NB4 (cell line): ENCODE results near the gene DUSP14.

ENCODE experiments used
- DNase-seq: peaks from one replicate; pipeline ENCODE4 v3.0.0; 2010; ENCODE audit warnings: low read depth
- H3K4me3 ChIP-seq: one replicate; pipeline ENCODE4 v1.5.1; 2011; ENCODE audit warnings: mild to moderate bottlenecking, low read depth, low read length, moderate library complexity
- MYC ChIP-seq: IDR thresholded peaks from 2 replicates; pipeline ENCODE4 v1.6.1; 2011; ENCODE audit warnings: low read depth, low read length
- POLR2A ChIP-seq: IDR thresholded peaks from 2 replicates; pipeline ENCODE4 v1.6.1; 2011; ENCODE audit warnings: mild to moderate bottlenecking; ENCODE audit not compliant: insufficient read length; ENCODE audit errors: extremely low read depth
- TF ChIP-seq, protein P1 (sequence below): IDR thresholded peaks from one replicate; pipeline ENCODE4 v1.5.1; 2012; ENCODE audit warnings: low read depth, low read length
- TF ChIP-seq, protein P2 (sequence below): IDR thresholded peaks from 2 replicates; pipeline ENCODE4 v1.6.1; 2011; ENCODE audit warnings: low read depth, low read length

The DUSP14 gene

DNA sequence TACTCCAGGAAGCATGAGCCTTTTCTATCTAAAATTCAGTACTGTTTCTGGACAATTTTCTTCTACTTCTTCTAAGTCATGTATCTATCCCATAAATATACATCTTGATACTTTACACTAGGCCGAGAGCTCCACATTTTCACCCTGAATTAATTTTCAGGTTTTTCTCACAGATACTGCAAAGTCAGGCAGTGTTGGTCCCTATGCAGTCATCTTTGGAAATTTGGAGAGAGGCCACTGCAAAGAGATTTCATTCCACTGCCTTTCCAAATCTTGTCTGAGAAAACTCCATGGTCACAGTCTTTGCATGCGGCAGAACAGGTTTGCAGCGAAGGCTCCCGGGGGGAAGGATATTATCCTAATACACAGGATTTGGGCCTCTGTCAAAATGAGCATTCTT lies 28.2 kb downstream of the DUSP14 start:
- no peak for TF ChIP-seq POLR2A
- TF ChIP-seq, protein P1, sequence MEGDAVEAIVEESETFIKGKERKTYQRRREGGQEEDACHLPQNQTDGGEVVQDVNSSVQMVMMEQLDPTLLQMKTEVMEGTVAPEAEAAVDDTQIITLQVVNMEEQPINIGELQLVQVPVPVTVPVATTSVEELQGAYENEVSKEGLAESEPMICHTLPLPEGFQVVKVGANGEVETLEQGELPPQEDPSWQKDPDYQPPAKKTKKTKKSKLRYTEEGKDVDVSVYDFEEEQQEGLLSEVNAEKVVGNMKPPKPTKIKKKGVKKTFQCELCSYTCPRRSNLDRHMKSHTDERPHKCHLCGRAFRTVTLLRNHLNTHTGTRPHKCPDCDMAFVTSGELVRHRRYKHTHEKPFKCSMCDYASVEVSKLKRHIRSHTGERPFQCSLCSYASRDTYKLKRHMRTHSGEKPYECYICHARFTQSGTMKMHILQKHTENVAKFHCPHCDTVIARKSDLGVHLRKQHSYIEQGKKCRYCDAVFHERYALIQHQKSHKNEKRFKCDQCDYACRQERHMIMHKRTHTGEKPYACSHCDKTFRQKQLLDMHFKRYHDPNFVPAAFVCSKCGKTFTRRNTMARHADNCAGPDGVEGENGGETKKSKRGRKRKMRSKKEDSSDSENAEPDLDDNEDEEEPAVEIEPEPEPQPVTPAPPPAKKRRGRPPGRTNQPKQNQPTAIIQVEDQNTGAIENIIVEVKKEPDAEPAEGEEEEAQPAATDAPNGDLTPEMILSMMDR: no peak
- no peak for TF ChIP-seq MYC
- TF ChIP-seq, protein P2, sequence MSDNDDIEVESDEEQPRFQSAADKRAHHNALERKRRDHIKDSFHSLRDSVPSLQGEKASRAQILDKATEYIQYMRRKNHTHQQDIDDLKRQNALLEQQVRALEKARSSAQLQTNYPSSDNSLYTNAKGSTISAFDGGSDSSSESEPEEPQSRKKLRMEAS: no peak
- no peak overlapping the region for H3K4me3 ChIP-seq
- DNase-seq: no peak

DNA sequence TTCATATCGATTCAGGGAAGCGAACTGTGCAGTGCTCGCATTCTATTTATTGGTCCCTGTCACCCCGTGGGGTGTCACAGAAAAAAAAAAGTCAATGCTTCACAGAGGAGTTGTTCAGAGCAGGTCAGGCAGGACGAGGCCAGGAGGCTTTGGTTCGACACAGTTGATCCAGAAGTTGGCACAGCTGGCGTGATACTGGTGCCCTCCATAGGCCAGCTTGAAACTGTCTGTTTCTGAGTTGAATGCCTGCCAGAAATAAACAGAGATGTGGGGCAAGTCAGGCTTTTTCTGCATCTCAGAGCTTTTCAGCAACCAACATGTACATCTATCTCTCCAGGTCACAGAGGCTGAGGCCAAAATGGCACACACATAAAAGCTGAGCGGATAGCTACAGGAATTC lies 29.1 kb downstream of the DUSP14 start:
- H3K4me3 ChIP-seq: no peak overlapping the region
- TF ChIP-seq, protein P2: no peak
- TF ChIP-seq MYC: no peak
- no peak for DNase-seq

DNA sequence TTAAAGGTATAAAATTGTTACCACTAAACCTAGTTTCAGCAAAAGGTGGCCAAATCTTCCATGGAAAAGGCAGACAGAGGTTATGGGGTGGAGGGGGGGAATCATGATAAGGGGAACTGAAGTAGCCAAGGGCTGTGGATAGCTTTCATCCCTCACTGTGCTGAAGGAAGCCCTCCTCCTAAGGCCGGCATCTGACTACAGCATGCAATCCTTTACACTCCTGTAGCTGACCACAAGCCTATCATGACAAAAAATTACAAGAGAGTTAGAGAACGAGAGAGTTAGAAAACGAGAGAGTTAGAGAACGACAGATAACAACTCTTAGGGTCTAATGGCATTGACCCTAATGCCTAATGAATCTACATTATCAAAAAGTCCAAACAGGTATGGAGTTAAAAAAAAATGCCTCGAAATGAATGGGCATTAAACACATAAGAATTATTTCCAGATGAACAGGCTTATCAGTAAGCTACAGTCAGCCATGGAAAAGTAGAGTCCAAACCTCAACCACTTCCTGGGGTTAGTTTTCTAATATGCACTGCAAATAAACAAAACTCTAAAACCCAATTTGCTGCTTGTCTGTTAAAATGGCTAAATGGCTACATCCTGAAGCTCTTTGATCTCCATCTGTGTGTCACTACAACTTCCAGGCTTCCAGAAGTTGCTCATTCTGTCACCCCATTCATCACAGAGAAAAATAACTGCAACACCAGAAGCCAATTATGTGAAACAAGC lies 29.7 kb downstream of the DUSP14 start:
- TF ChIP-seq, protein P2: no peak
- no peak for TF ChIP-seq MYC
- TF ChIP-seq, protein P1: no peak
- no peak for TF ChIP-seq POLR2A
- DNase-seq: no peak
- H3K4me3 ChIP-seq: no peak overlapping the region

DNA sequence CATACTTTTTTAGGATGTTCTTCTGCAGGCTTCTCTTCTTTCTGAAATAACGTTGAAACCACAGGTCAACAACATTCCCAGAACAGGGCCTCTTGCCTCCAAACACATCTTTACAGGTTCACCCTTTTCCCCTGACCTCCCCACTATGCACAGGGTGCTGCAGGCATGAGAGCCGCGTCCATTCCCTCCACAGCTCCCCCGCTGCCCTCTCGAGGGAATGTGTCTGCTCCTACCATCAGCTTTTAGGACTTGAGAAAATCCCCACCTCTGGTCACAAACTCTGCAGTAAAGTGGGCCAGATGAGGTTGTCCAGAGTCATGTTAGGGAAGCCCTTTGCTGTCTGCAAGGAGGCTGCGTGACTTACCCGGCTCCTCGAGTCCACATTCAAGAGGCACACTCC lies 30.5 kb downstream of the DUSP14 start:
- DNase-seq: no peak
- no peak overlapping the region for H3K4me3 ChIP-seq
- TF ChIP-seq, protein P2: no peak
- TF ChIP-seq MYC: no peak

DNA sequence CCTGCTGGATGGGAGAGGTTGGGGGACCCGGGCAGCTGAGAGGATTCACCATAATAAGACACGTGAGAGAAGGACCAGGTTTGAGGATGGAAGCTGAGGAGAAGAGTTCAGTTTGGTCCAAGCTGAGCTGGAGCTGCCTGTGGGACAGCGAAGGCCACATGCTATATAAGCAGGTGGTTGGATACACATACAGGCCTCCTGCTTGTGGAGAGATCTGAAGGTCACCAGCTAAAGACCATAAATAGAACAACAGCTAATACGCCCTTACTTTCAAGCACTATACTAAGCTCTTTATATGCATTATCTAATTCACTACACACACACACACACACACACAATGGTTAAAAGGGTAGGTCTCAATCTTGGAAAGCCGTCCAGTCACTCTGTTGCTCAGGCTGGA lies 32.1 kb downstream of the DUSP14 start:
- DNase-seq: no peak
- no peak overlapping the region for H3K4me3 ChIP-seq
- TF ChIP-seq, protein P2: no peak
- TF ChIP-seq POLR2A (no peak), MYC (no peak)
- TF ChIP-seq, protein P1: no peak

DNA sequence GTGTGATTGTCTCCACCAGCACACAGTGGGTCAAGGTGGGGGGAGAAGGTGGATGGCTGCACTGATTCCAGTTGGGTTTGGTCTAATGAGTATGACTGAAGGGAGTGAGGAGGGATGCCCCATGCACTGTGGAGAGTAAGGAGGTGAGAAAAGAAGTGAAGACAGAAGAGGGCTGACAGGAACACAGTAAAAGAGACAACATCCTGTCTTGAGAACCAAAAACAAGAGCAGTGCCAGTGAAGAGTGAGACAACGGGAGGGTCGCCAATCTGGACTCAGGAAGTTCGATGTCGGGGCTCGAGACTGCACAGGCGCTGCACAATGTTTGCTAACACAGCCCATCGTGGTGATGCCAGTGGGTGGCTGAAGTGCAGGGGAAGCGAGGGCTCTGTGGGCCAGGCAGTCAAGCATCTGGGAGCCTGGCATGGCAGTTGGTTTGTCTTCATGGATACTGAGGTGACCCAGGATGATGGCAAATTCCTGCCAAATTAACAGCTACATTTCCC lies 34.1 kb downstream of the DUSP14 start:
- DNase-seq: no peak
- TF ChIP-seq, protein P2: no peak
- TF ChIP-seq, protein P1: no peak
- no peak for TF ChIP-seq MYC
- TF ChIP-seq POLR2A: no peak
- H3K4me3 ChIP-seq: no peak overlapping the region
